ENCODE results near the gene EPHA2.

GRCh38 chr1:16175610-16176553 lies 20.0 kb upstream of the EPHA2 start:
- TF ChIP-seq POLR2A (IDR thresholded peaks at IDR 0.05; ENCODE audit: low read depth, low read length) (no peak), POLR2AphosphoS5 (IDR thresholded peaks at IDR 0.05; ENCODE audit: low read depth, low read length) (no peak), TAF1 (IDR thresholded peaks at IDR 0.05; ENCODE audit: borderline replicate concordance, low read depth, low read length) (no peak)
